HL-60 (cell line): ENCODE data around the gene SBNO2.

Experiments used
- CTCF ChIP-seq: IDR thresholded peaks from one replicate; pipeline ENCODE4 v1.5.1; 2011; ENCODE audit warnings: low read length, control low read depth, inconsistent platforms; ENCODE audit not compliant: insufficient read depth
- POLR2AphosphoS5 ChIP-seq: IDR thresholded peaks from 2 replicates; pipeline ENCODE4 v1.6.1; 2012; ENCODE audit warnings: low read depth
- REST ChIP-seq: IDR thresholded peaks from 2 replicates; pipeline ENCODE4 v1.6.1; 2012; ENCODE audit warnings: low read depth; ENCODE audit not compliant: insufficient replicate concordance
- SPI1 ChIP-seq: IDR thresholded peaks from 2 replicates; pipeline ENCODE4 v1.6.1; 2012; ENCODE audit warnings: low read depth, mild to moderate bottlenecking, borderline replicate concordance

- no peak for TF ChIP-seq REST
- TF ChIP-seq CTCF: peak; percentile 35
- no peak for TF ChIP-seq POLR2AphosphoS5
- TF ChIP-seq SPI1: no peak
These were observed 47.2 kb upstream of the SBNO2 start for GRCh38 chr19:1220976-1221903.
